Aorta (tissue), 5 donors: ENCODE measurements around the gene EPHA6. TPM values are rescaled to one million over a fixed set of nuclear protein-coding genes. Genes with fewer than 3 reads are reported as not detected.
"Not testable (repeated sequence)": the region's sequence is repeated elsewhere in the genome, so short reads cannot be mapped to it uniquely, and the experiment has no call there.

Experiments
- ATAC-seq: fragments of 200-7000 bp; cut with Tn5 transposase; one replicate; pipeline ENCODE4 v1.9.1; 2022; ENCODE audit warnings: moderate library complexity; ENCODE audit not compliant: low FRiP score
- DNase-seq, 2 donors: peaks; one replicate each; pipeline ENCODE4 v3.0.0-alpha.2; 2020
- H3K27ac ChIP-seq, 2 donors: one replicate each; pipeline ENCODE4 v1.5.1; 2013; ENCODE audit warnings: low read length in 2 of 2, mild to moderate bottlenecking in 2 of 2, moderate library complexity in 2 of 2, control low read depth in 1 of 2, inconsistent platforms in 1 of 2, low read depth in 1 of 2
- H3K27me3 ChIP-seq, 2 donors: one replicate each; pipeline ENCODE4 v1.6.1; 2013; ENCODE audit warnings: control low read depth in 1 of 2, low read length in 1 of 2, mild to moderate bottlenecking in 1 of 2, moderate library complexity in 1 of 2; ENCODE audit not compliant: insufficient read depth in 2 of 2, control insufficient read depth in 1 of 2
- H3K36me3 ChIP-seq, 2 donors: one replicate each; pipeline ENCODE4 v1.6.1; 2013; ENCODE audit warnings: control low read depth in 1 of 2, low read length in 1 of 2, mild to moderate bottlenecking in 1 of 2; ENCODE audit not compliant: insufficient read depth in 2 of 2, control insufficient read depth in 1 of 2
- H3K4me1 ChIP-seq, 2 donors: one replicate each; pipeline ENCODE4 v1.6.1; 2013; ENCODE audit warnings: low read length in 2 of 2, control low read depth in 1 of 2, mild to moderate bottlenecking in 1 of 2, moderate library complexity in 1 of 2; ENCODE audit not compliant: insufficient read depth in 2 of 2, control insufficient read depth in 1 of 2
- H3K4me3 ChIP-seq, 2 donors: one replicate each; pipeline ENCODE4 v1.5.1; 2013; ENCODE audit warnings: low read length in 2 of 2, control low read depth in 1 of 2, mild to moderate bottlenecking in 1 of 2
- H3K9me3 ChIP-seq: one replicate; pipeline ENCODE4 v1.6.1; 2013; ENCODE audit warnings: mild to moderate bottlenecking, low read length; ENCODE audit not compliant: control insufficient read depth
- WGBS, 2 donors: extraction: QIAGEN DNeasy Blood & Tissue Kit; methylation state at CpG; one replicate each; pipeline ENCODE4 v1.1.7; 2013; 5-methylcytosine and 5-hydroxymethylcytosine counted together
- intact Hi-C, 2 donors: fragments of 100-400 bp; cut with DNase I; formaldehyde crosslinking; loops; one replicate each; pipeline versions ENCODE4 v1.14.2 to v1.15.0; 2022
- polyA plus RNA-seq, 2 donors: library from polyadenylated mRNA; stranded (reverse); fragments of 200-250 nt; gene quantifications; one replicate each; pipeline ENCODE4 v1.2.3, GENCODE V29; 2013
- total RNA-seq, 2 donors: library from RNA; stranded (reverse); fragmentation: NEBNext Ultra II Directional; extraction: Animal tissue kit (Norgen Biotek cat#: 25700); gene quantifications; one replicate each; pipeline ENCODE4 v1.2.1, GENCODE V29; 2021
- donor health status: healthy with polysubstance abuse.
- donor health status: Bipolar disorder and iron deficiency.
- donor health status: DM: no; HTN: no; CAD: no.
- donor health status: DM: no; HTN: no; CAD: no.
- donor health status: DM: yes; HTN: yes; CAD: no.

The EPHA6 gene
- total and polyA plus RNA-seq, 4 donors, result 0.33 to 2.8 (median 1.8) TPM; not detected in 1

DNA sequence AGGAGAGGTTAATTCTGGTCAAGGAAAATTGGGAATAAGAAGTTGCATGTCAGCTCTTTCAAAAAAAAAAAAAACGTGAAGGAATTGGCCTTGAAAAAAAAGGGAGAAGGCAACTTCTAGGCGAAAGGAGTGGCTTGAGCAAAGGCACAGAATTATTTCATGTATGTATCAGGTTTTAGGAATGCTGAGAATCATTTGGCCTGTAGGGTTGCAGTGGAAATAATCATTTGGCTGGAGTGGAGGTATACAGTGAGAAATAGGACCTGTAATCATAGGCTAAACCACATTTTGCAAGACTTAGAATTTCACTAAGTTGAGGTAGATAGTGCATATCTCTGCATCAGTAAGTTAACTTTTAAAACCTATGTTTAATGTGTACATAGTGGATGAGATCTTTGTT is 54.9 kb downstream of the EPHA6 start:
- Histone ChIP-seq H3K27ac (no peak overlapping the region), H3K9me3 (no peaks in the 10 kb centered on the region), H3K36me3 (no peaks in the 10 kb centered on the region), H3K27me3 (no peaks in the 10 kb centered on the region), H3K4me1 (no peaks in the 10 kb centered on the region), H3K4me3 (no peak overlapping the region)
- DNase-seq (no peak), ATAC-seq (no peak)
- WGBS, 2 donors, result 56 to 61% methylated on average over 2 of the region's 2 CpGs
- intact Hi-C loops, result loop anchor here in 1 of 2 donors (10.0 kb wide), 2 partner anchors 785 to 845 kb away; no protein-coding TSS in a partner anchor

DNA sequence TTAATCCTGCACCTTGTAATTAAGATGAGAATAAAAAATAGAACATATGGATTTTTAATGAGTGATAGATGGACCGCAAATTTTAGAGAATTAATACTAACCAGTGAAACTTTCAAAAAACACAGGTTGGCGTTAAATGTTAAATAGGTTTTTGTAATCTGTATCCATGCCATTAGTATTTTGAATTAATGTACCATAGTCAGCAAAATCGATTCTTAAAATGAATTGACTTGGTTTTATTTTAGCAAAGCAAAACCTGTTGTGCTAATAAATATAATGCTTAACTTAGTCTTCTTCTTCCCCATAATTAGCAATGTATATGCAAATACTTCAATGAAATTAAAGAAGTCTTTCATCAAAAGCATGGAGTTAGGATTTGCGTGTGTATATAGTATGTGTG is 63.1 kb downstream of the EPHA6 start:
- intact Hi-C loops, result no loop called here

DNA sequence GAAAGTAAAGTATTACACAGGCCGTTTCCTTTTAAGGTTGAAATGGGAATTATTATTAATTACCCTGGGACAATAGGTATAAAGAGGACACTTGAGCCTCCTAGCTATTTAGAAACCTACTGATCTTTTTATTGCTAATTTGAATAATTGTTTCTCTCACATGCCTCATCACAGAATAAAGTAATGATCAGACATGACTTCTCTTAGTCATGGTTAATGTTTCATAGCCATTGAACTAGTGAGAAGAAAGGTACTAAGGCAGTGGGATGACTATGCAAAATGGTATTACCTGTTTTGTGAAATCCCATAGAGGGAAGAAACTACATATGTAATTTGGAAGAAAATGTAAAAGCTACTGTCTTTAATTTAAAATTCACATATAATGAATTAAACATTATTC is 85.6 kb downstream of the EPHA6 start:
- H3K4me3 ChIP-seq, result no peak overlapping the region
- H3K27ac ChIP-seq, result no peak overlapping the region
- intact Hi-C loops, result no loop called here
- H3K4me1 ChIP-seq, result no peaks in the 10 kb centered on the region
- no peaks in the 10 kb centered on the region for H3K27me3 ChIP-seq
- H3K36me3 ChIP-seq, result no peaks in the 10 kb centered on the region
- no peak for DNase-seq
- ATAC-seq, result no peak
- no peaks in the 10 kb centered on the region for H3K9me3 ChIP-seq
- 55 to 61% methylated on average over 1 of the region's 1 CpG for WGBS, 2 donors

More for the DNA sequence above, 63.1 kb downstream of the EPHA6 start:
- Histone ChIP-seq H3K27ac (no peak overlapping the region), H3K9me3 (peaks cover 2% of the 10 kb centered on the region), H3K36me3 (no peaks in the 10 kb centered on the region), H3K4me1 (no peaks in the 10 kb centered on the region), H3K4me3 (no peak overlapping the region), H3K27me3 (no peaks in the 10 kb centered on the region)
- no peak for DNase-seq
- ATAC-seq, result no peak
- WGBS, 2 donors, result 89 to 92% methylated on average over 4 of the region's 4 CpGs

DNA sequence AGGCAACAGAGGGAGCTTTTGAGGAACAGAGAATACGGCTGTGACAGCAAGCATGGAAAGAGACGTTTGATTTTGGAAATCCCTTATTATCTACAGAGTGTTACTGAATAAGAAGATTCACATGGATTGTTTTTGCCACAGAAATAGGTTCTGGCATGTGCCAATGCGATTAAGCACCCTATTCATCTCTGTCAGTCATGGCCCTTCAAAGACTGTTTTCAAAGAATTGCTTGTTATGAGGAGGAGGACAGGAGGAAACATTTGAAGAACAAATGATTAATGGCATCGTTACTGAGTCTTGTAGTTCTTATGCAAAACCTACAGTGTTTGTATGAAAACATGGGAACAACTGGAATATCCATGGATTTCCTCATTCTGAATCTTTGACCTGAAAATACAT is 86.2 kb downstream of the EPHA6 start:
- no peak overlapping the region for H3K27ac ChIP-seq
- H3K27me3 ChIP-seq, result no peaks in the 10 kb centered on the region
- H3K4me1 ChIP-seq, result no peaks in the 10 kb centered on the region
- H3K4me3 ChIP-seq, result no peak overlapping the region
- DNase-seq, result no peak
- WGBS, 2 donors, result 46 to 53% methylated on average over 4 of the region's 4 CpGs
- ATAC-seq, result no peak
- no peaks in the 10 kb centered on the region for H3K36me3 ChIP-seq
- intact Hi-C loops, result no loop called here
- H3K9me3 ChIP-seq, result no peaks in the 10 kb centered on the region

DNA sequence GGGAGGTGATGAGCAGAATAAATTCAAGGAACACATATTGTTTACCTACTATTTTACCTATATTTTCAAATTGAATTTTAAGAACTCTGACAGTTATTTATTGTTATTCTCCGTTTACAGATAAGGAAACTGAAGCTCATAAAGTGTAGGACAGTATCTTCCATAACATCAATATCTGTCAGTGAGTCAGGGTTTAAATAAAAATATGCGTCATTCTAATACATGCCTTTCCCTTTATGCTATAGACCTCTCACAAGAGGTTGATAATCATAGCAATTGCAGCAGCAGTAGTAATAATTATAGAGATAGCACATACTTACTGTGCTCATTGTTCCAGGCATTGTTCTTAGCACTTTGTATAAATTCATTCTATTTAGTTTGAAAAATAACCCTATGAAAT is 101.1 kb downstream of the EPHA6 start:
- WGBS, 2 donors, result 52 to 64% methylated on average over 2 of the region's 2 CpGs
- no peak for DNase-seq

DNA sequence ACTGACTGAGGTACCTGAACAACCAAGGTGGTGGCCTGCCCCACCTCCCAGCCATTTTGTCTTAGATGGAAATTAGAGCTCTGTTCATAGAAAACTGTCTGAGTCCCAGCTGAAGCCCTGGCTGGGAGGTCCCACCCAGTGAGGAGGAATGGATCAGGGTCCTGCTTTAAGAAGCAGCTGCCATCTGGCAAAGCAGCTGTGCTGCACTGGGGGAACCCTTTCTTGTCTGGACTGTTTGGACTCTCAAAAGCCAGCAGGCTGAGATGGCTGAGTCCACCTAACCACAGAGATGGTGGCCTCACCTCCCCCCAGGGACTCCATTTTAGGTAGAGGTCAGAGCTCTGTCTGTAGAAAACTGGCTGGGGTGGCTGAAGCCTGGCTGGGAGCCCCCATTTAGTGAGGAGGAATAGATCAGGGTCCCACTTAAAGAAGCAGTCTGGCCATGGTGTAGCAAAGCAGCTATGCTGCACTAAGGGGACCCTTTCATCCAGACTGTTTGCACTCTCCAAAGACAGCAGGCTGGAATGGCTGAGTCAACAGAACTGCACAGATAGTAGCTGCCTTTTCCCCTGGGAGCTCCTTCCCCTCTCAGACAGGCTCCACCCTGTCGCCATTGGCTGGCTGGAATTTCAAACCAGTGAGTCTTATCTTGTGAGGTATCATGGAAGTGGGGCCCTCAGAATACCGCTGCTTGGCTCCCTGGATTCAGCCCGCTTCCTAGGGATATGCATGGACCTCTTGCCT is 116.9 kb downstream of the EPHA6 start:
- no peak overlapping the region for H3K27ac ChIP-seq
- no peak for DNase-seq
- intact Hi-C loops, result no loop called here
- H3K9me3 ChIP-seq, result peaks cover 3% of the 10 kb centered on the region
- H3K4me1 ChIP-seq, result no peaks in the 10 kb centered on the region
- H3K36me3 ChIP-seq, result no peaks in the 10 kb centered on the region
- peak; percentile 29 for ATAC-seq
- 81 to 83% methylated on average over 3 of the region's 3 CpGs for WGBS, 2 donors
- no peak overlapping the region for H3K4me3 ChIP-seq
- no peaks in the 10 kb centered on the region for H3K27me3 ChIP-seq

More for the DNA sequence above, 101.1 kb downstream of the EPHA6 start:
- intact Hi-C loops, result no loop called here
- Histone ChIP-seq H3K36me3 (no peaks in the 10 kb centered on the region), H3K9me3 (no peaks in the 10 kb centered on the region), H3K27me3 (no peaks in the 10 kb centered on the region), H3K4me3 (no peak overlapping the region), H3K4me1 (no peaks in the 10 kb centered on the region), H3K27ac (no peak overlapping the region)
- ATAC-seq, result no peak

DNA sequence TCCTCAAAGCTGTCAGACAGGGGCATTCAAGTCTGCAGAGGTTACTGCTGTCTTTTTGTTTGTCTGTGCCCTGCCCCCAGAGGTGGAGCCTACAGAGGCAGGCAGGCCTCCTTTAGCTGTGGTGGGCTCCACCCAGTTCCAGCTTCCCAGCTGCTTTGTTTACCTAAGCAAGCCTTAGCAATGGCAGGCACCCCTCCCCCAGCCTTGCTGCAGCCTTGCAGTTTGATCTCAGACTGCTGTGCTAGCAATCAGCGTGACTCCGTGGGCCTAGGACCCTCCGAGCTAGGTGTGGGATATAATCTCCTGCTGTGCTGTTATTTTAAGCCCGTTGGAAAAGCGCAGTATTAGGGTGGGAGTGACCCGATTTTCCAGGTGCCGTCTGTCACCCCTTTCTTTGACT is 127.7 kb downstream of the EPHA6 start:
- ATAC-seq, H3K9me3 ChIP-seq, H3K27ac ChIP-seq, DNase-seq, intact Hi-C loops, H3K36me3 ChIP-seq, H3K4me1 ChIP-seq, H3K27me3 ChIP-seq, H3K4me3 ChIP-seq: not testable (repeated sequence)
- WGBS, 2 donors, result 90% methylated on average over 7 of the region's 7 CpGs

DNA sequence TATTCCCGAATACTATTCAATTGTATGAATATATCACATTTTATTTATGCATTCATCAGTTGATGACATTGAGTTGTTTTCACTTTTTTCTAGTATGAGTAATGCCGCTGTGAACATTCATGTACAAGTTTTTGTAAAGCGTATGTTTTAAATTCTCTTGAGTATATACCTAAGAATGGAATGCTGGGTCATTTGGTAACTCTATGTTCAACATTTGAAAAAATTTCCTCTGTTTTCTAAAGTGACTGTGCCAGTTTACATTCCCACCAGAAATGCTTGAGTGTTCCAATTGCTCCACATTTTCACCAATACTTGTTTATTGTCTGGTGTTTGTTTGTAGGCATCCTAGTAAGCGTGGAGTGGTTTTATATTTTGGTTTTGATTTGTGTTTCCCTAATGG is 144.5 kb downstream of the EPHA6 start:
- H3K4me1 ChIP-seq, result peaks cover 0 to 3% of the 10 kb centered on the region in 2 donors
- ATAC-seq, result no peak
- H3K4me3 ChIP-seq, result no peak overlapping the region
- no peak overlapping the region for H3K27ac ChIP-seq
- H3K36me3 ChIP-seq, result no peaks in the 10 kb centered on the region
- no peaks in the 10 kb centered on the region for H3K27me3 ChIP-seq
- H3K9me3 ChIP-seq, result no peaks in the 10 kb centered on the region
- DNase-seq, result no peak
- WGBS, 2 donors, result 48 to 63% methylated on average over 4 of the region's 4 CpGs
- intact Hi-C loops, result no loop called here

DNA sequence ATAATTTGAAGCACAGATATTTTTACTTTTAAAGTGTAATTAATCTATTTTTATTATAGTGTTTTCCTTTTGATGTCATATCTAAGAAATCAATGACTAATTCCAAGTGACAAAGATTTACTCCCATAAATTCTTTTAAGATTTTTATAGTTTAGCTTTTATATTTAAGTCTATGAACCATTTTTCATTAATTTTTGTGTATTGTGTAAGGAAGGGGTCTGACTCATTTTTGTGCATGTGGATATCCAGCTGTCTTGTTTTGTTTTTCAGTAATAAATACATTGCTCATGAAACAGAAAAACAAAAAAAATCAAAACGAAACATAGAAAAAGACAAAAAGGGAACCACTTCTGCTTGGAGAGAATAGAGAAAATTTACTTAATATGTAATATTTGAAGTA is 145.1 kb downstream of the EPHA6 start:
- 72 to 79% methylated on average over 1 of the region's 1 CpG for WGBS, 2 donors
- H3K4me1 ChIP-seq, result peaks cover 0 to 3% of the 10 kb centered on the region in 2 donors

More for the DNA sequence above, 145.1 kb downstream of the EPHA6 start:
- Histone ChIP-seq H3K9me3 (no peaks in the 10 kb centered on the region), H3K27me3 (no peaks in the 10 kb centered on the region), H3K36me3 (no peaks in the 10 kb centered on the region), H3K4me3 (no peak overlapping the region), H3K27ac (no peak overlapping the region)
- ATAC-seq, result no peak
- intact Hi-C loops, result no loop called here
- DNase-seq, result no peak
